Vagina (tissue), 2 donors: Measurements from ENCODE around the gene SOX1.

ENCODE experiments used
- POLR2A ChIP-seq, 2 donors: fragments of 450-650 bp; IDR thresholded peaks; one replicate each; pipeline ENCODE4 v1.6.1; 2017; ENCODE audit warnings: antibody characterized with exemption in 2 of 2, mild to moderate bottlenecking in 2 of 2, moderate library complexity in 2 of 2
- TF ChIP-seq, protein P1 (sequence below), 3 experiments: fragments of 450-650 bp in 2 of 3; fragments of 200-600 bp in 1 of 3; sonication (generic) in 1 of 3; IDR thresholded peaks; one replicate each; pipeline ENCODE4 v1.5.1; 2017 to 2019; ENCODE audit warnings: antibody characterized with exemption in 3 of 3, mild to moderate bottlenecking in 2 of 3, moderate library complexity in 2 of 3

DNA sequence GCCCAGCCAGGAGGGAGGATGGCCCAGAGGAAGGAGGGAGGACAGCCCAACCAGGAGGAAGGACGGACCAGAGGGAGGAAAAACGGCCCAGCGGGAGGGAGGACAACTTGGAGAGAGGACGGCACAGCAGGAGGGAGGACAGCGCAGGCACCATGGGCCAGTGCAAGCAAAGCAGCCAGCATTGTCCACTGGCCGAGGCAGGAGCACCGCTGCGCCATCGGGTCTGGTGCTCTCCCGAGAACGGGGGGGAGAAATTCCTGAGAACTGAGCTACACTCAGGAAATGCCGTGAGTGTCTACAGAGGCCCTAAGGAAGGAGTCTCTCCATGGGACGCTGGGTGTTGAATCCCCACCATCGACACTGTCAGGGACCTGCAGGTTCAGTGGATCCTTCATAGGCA, 38.5 kb upstream of the SOX1 start:
- TF ChIP-seq POLR2A (IDR thresholded peaks at IDR 0.05): no peak
- TF ChIP-seq, protein P1, sequence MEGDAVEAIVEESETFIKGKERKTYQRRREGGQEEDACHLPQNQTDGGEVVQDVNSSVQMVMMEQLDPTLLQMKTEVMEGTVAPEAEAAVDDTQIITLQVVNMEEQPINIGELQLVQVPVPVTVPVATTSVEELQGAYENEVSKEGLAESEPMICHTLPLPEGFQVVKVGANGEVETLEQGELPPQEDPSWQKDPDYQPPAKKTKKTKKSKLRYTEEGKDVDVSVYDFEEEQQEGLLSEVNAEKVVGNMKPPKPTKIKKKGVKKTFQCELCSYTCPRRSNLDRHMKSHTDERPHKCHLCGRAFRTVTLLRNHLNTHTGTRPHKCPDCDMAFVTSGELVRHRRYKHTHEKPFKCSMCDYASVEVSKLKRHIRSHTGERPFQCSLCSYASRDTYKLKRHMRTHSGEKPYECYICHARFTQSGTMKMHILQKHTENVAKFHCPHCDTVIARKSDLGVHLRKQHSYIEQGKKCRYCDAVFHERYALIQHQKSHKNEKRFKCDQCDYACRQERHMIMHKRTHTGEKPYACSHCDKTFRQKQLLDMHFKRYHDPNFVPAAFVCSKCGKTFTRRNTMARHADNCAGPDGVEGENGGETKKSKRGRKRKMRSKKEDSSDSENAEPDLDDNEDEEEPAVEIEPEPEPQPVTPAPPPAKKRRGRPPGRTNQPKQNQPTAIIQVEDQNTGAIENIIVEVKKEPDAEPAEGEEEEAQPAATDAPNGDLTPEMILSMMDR (IDR thresholded peaks at IDR 0.05): no peak
